Measurements from ENCODE around the gene UBP1. TPM values are rescaled to one million over a fixed set of nuclear protein-coding genes. Genes with fewer than 3 reads are reported as not detected.

UBP1 gene
- total and polyA plus RNA-seq, 9 of the 15 experiments (the other 6 are each of a cell fraction or from before 2014, with no cell fraction given), result 13.6 to 143 (median 79.6) TPM

DNA sequence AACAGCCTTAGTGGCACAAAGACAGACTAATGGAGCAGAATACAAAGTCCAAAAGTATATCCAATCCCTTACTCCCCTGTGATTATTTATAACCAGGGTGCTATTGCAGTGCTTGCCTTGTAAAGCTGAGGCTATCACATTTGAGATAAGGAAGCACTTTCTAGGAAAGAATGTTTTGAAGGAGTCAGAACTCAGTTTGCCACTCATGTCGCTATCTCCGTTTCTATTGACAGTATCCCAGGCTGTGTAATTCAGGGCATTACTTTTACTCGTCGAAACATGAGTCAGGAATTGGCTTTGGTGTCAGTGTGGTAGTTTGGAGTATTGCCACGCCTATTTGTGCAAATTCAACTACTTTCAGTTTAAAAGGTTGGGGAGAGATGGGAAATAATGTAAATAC is 84.6 kb downstream of the UBP1 start:
- ATAC-seq (peak; percentile 63), DNase-seq (ENCODE audit: extremely low read depth in 1 of 4, low spot score in 3 of 4) (peak in 2 of 4 experiments; percentile 27 to 47), FAIRE-seq (peak; percentile 71)
- H3K36me3 ChIP-seq (ENCODE audit: control insufficient read depth, insufficient read depth, low read length), result no peaks in the 10 kb centered on the region
- intact Hi-C loops (cut with micrococcal nuclease) (no loop called here), in situ Hi-C loops (cut with MboI) (no loop called here)
- POLR2A ChIA-PET, result interaction anchor here (0.6 to 1.2 kb wide), 6 partner anchors 11 to 1102 kb away, joined by 3 to 4 read pairs (median 3); no protein-coding TSS in a partner anchor
- no peak overlapping the region for H3K27ac ChIP-seq (ENCODE audit: extremely low read depth, low read depth, low read length)
- H3K9me3 ChIP-seq (replicated peaks; ENCODE audit: control insufficient read depth, insufficient read depth, low read depth, low read length), result no peaks in the 10 kb centered on the region
- 0% methylated on average over 5 of the region's 5 CpGs for WGBS (ENCODE audit: insufficient coverage, low coverage, missing lambda C conversion rate)
- no TSS peak for BruUV-seq (replicated peaks)
- no peaks in the 10 kb centered on the region for H4K20me1 ChIP-seq (replicated peaks; ENCODE audit: control insufficient read depth, insufficient read depth, low read length)
- H3K27me3 ChIP-seq (ENCODE audit: control insufficient read depth in 2 of 2, insufficient read depth in 2 of 2, low read length in 2 of 2), result peaks cover 0 to 5% of the 10 kb centered on the region in 2 experiments; a peak in 1 of 5 replicates
- H3K4me1 ChIP-seq (replicated peaks in 1 of 2; ENCODE audit: control insufficient read depth in 2 of 2, insufficient read depth in 2 of 2, low read length in 2 of 2), result peaks cover 0 to 20% of the 10 kb centered on the region in 2 experiments; a peak in 3 of 5 replicates
- no peaks in the 10 kb centered on the region for H3K79me2 ChIP-seq (ENCODE audit: control insufficient read depth, insufficient read depth, low read length)
- no peaks in the 10 kb centered on the region for H3K9me1 ChIP-seq (ENCODE audit: control insufficient read depth, insufficient read depth, low read length)
- CTCF ChIA-PET (ENCODE audit: low intra/inter-chr PET ratio), result no interaction called here
- H3K4me2 ChIP-seq (ENCODE audit: insufficient read depth, low read length), result peak overlapping the region; percentile 35; the same call in 1 of the 2 replicates
- H3K4me3 ChIP-seq, result no peak overlapping the region
- no peak overlapping the region for H2AFZ ChIP-seq (ENCODE audit: low read depth, low read length)
- H3K9ac ChIP-seq (ENCODE audit: insufficient read depth in 1 of 2, low read depth in 2 of 2, low read length in 2 of 2), result no peak overlapping the region
- TF ChIP-seq THRAP3 (IDR thresholded peaks at IDR 0.05; ENCODE audit: borderline replicate concordance), result no peak
- TF ChIP-seq, protein P1, sequence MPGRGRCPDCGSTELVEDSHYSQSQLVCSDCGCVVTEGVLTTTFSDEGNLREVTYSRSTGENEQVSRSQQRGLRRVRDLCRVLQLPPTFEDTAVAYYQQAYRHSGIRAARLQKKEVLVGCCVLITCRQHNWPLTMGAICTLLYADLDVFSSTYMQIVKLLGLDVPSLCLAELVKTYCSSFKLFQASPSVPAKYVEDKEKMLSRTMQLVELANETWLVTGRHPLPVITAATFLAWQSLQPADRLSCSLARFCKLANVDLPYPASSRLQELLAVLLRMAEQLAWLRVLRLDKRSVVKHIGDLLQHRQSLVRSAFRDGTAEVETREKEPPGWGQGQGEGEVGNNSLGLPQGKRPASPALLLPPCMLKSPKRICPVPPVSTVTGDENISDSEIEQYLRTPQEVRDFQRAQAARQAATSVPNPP (IDR thresholded peaks at IDR 0.05; ENCODE audit: borderline replicate concordance, insufficient read depth, insufficient read length), result no peak
- TF ChIP-seq, protein P2, sequence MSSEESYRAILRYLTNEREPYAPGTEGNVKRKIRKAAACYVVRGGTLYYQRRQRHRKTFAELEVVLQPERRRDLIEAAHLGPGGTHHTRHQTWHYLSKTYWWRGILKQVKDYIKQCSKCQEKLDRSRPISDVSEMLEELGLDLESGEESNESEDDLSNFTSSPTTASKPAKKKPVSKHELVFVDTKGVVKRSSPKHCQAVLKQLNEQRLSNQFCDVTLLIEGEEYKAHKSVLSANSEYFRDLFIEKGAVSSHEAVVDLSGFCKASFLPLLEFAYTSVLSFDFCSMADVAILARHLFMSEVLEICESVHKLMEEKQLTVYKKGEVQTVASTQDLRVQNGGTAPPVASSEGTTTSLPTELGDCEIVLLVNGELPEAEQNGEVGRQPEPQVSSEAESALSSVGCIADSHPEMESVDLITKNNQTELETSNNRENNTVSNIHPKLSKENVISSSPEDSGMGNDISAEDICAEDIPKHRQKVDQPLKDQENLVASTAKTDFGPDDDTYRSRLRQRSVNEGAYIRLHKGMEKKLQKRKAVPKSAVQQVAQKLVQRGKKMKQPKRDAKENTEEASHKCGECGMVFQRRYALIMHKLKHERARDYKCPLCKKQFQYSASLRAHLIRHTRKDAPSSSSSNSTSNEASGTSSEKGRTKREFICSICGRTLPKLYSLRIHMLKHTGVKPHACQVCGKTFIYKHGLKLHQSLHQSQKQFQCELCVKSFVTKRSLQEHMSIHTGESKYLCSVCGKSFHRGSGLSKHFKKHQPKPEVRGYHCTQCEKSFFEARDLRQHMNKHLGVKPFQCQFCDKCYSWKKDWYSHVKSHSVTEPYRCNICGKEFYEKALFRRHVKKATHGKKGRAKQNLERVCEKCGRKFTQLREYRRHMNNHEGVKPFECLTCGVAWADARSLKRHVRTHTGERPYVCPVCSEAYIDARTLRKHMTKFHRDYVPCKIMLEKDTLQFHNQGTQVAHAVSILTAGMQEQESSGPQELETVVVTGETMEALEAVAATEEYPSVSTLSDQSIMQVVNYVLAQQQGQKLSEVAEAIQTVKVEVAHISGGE (CRISPR knock-in tag; IDR thresholded peaks at IDR 0.05), result no peak
- TF ChIP-seq FOSL1 (tag; conservative IDR thresholded peaks at IDR 0.05), result peak; percentile 18; the same call in 1 of the 2 replicates
- TF ChIP-seq CREM (IDR thresholded peaks at IDR 0.05; ENCODE audit: low read depth), result no peak
- no peak for TF ChIP-seq MAFG (tag; conservative IDR thresholded peaks at IDR 0.05)
- no peak for TF ChIP-seq CSDE1 (IDR thresholded peaks at IDR 0.05)
- TF ChIP-seq XRCC3 (IDR thresholded peaks at IDR 0.05), result no peak
- no peak for TF ChIP-seq DACH1 (IDR thresholded peaks at IDR 0.05; ENCODE audit: partially characterized antibody)
- no peak for TF ChIP-seq MXI1 (IDR thresholded peaks at IDR 0.05; ENCODE audit: low read depth, low read length)
- TF ChIP-seq ZNF347 (CRISPR knock-in tag; IDR thresholded peaks at IDR 0.05; ENCODE audit: low read depth), result no peak
- TF ChIP-seq SREBF2 (CRISPR knock-in tag; IDR thresholded peaks at IDR 0.05), result no peak
- peak in 1 of 2 experiments; percentile 31; a peak in 1 of 4 replicates for TF ChIP-seq HDAC1 (IDR thresholded peaks at IDR 0.05)
- TF ChIP-seq, protein P3, sequence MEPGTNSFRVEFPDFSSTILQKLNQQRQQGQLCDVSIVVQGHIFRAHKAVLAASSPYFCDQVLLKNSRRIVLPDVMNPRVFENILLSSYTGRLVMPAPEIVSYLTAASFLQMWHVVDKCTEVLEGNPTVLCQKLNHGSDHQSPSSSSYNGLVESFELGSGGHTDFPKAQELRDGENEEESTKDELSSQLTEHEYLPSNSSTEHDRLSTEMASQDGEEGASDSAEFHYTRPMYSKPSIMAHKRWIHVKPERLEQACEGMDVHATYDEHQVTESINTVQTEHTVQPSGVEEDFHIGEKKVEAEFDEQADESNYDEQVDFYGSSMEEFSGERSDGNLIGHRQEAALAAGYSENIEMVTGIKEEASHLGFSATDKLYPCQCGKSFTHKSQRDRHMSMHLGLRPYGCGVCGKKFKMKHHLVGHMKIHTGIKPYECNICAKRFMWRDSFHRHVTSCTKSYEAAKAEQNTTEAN (CRISPR knock-in tag; IDR thresholded peaks at IDR 0.05), result no peak
